Measurements from ENCODE around the gene DOCK1.
A peak's percentile ranks its signal among the peaks of the same experiment; 100 is the strongest.

Gene DOCK1

GRCh38 chr10:127012769-127013152 is 107.5 kb downstream of the DOCK1 start:
- no peak for DNase-seq

GRCh38 chr10:127013211-127013656 is 108.0 kb downstream of the DOCK1 start:
- DNase-seq: no peak

- no peak for DNase-seq
Measured at GRCh38 chr10:127013691-127014473, 108.7 kb downstream of the DOCK1 start.

GRCh38 chr10:127014671-127015070 is 109.4 kb downstream of the DOCK1 start:
- DNase-seq: no peak

GRCh38 chr10:127015373-127015772 is 110.1 kb downstream of the DOCK1 start:
- no peak for DNase-seq

GRCh38 chr10:127016331-127016730 is 111.1 kb downstream of the DOCK1 start:
- DNase-seq: no peak

GRCh38 chr10:127017541-127018297 is 112.5 kb downstream of the DOCK1 start:
- DNase-seq: peak; percentile 89

GRCh38 chr10:127018298-127018650 is 113.0 kb downstream of the DOCK1 start:
- no peak for DNase-seq

GRCh38 chr10:127018766-127019165 is 113.5 kb downstream of the DOCK1 start:
- no peak for DNase-seq

- DNase-seq: no peak
Measured at GRCh38 chr10:127020260-127020659, 115.0 kb downstream of the DOCK1 start.

GRCh38 chr10:127021801-127022200 is 116.6 kb downstream of the DOCK1 start:
- DNase-seq: no peak

- no peak for DNase-seq
Measured at GRCh38 chr10:127024685-127025435, 119.6 kb downstream of the DOCK1 start.

- DNase-seq: no peak
Measured at GRCh38 chr10:127027786-127028185, 122.6 kb downstream of the DOCK1 start.

- no peak for DNase-seq
Measured at GRCh38 chr10:127028556-127028955, 123.3 kb downstream of the DOCK1 start.

GRCh38 chr10:127029061-127029460 is 123.8 kb downstream of the DOCK1 start:
- no peak for DNase-seq

- no peak for DNase-seq
Measured at GRCh38 chr10:127033216-127034033, 128.2 kb downstream of the DOCK1 start.

- no peak for DNase-seq
Measured at GRCh38 chr10:127034034-127034633, 128.9 kb downstream of the DOCK1 start.

GRCh38 chr10:127034790-127035189 is 129.6 kb downstream of the DOCK1 start:
- DNase-seq: no peak

GRCh38 chr10:127035827-127036226 is 130.6 kb downstream of the DOCK1 start:
- no peak for DNase-seq

- no peak for DNase-seq
Measured at GRCh38 chr10:127036987-127037386, 131.8 kb downstream of the DOCK1 start.

- DNase-seq: no peak
Measured at GRCh38 chr10:127039435-127039834, 134.2 kb downstream of the DOCK1 start.

GRCh38 chr10:127040756-127041155 is 135.5 kb downstream of the DOCK1 start:
- DNase-seq: peak; percentile 30

All from fibroblast of skin of abdomen (primary cell).